Fibroblast of villous mesenchyme (primary cell): Measurements from ENCODE around the gene NCAM1. TPM values are rescaled to one million over a fixed set of nuclear protein-coding genes. Genes with fewer than 3 reads are reported as not detected.

Source experiments
- DNase-seq: peaks from one replicate; pipeline ENCODE4 v3.0.0-alpha.2; 2010; ENCODE audit warnings: low read depth
- H3K4me3 ChIP-seq: 2 replicates; pipeline ENCODE4 v1.5.1; 2011; ENCODE audit warnings: low read depth, mild to moderate bottlenecking, low read length
- total RNA-seq: library from RNA; depleted of rRNA; stranded (reverse); fragments of >200 nt; gene quantifications from 2 replicates; pipeline ENCODE4 v1.2.3, GENCODE V29; 2012
- TF ChIP-seq, protein P1 (sequence below): IDR thresholded peaks from 2 replicates; pipeline ENCODE4 v1.5.1; 2012; ENCODE audit warnings: low read depth, mild to moderate bottlenecking, low read length; ENCODE audit not compliant: insufficient read depth

The NCAM1 gene
- total RNA-seq, 1 donor: 0.86 TPM

GRCh38 chr11:112958670-112959069 lies 2.5 kb upstream of the NCAM1 start:
- TF ChIP-seq, protein P1, sequence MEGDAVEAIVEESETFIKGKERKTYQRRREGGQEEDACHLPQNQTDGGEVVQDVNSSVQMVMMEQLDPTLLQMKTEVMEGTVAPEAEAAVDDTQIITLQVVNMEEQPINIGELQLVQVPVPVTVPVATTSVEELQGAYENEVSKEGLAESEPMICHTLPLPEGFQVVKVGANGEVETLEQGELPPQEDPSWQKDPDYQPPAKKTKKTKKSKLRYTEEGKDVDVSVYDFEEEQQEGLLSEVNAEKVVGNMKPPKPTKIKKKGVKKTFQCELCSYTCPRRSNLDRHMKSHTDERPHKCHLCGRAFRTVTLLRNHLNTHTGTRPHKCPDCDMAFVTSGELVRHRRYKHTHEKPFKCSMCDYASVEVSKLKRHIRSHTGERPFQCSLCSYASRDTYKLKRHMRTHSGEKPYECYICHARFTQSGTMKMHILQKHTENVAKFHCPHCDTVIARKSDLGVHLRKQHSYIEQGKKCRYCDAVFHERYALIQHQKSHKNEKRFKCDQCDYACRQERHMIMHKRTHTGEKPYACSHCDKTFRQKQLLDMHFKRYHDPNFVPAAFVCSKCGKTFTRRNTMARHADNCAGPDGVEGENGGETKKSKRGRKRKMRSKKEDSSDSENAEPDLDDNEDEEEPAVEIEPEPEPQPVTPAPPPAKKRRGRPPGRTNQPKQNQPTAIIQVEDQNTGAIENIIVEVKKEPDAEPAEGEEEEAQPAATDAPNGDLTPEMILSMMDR: no peak
- no peak overlapping the region for H3K4me3 ChIP-seq
- DNase-seq: peak; percentile 24

GRCh38 chr11:112961751-112962578 lies 745 bp downstream of the NCAM1 start:
- DNase-seq: no peak
- H3K4me3 ChIP-seq: peak overlapping the region; percentile 58
- TF ChIP-seq, protein P1: no peak

- TF ChIP-seq, protein P1: no peak
- no peak for DNase-seq
- H3K4me3 ChIP-seq: peak overlapping the region; percentile 58
Observed at GRCh38 chr11:112962579-112963367, 1.6 kb downstream of the NCAM1 start.

- TF ChIP-seq, protein P1: no peak
- H3K4me3 ChIP-seq: peak overlapping the region; percentile 58
- DNase-seq: no peak
Observed at GRCh38 chr11:112963368-112963955, 2.2 kb downstream of the NCAM1 start.

DNA sequence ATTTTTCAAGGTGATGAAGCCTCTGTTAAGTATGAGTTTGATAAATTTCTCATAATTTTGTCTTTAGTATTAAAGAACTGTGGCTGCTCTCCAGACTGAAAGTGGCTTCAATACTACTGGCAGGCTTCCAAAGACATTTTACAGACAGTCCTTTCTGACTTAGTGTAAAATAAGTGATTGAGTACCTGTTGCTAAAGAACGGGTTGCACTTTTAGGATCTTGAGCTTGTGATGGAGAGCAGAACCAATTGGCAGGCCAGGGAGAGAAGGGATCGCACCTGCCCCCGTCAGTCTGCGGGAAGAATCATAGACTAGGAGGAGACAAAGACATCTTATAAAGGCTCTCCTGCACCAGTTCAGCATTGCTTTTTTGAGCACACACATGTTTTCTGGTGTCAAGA lies 4.4 kb downstream of the NCAM1 start:
- TF ChIP-seq, protein P1: no peak
- H3K4me3 ChIP-seq: no peak overlapping the region
- DNase-seq: no peak

- TF ChIP-seq, protein P1: no peak
- H3K4me3 ChIP-seq: no peak overlapping the region
- no peak for DNase-seq
Observed at GRCh38 chr11:112966561-112966960, 5.3 kb downstream of the NCAM1 start.
